Fibroblast of lung (primary cell): Measurements from ENCODE around the gene SPEF1.

Experiments
- CTCF ChIP-seq, 2 donors: IDR thresholded peaks in 1 of 2; conservative IDR thresholded peaks in 1 of 2; 1 replicate in 1 of 2; 2 replicates in 1 of 2; pipeline ENCODE4 v1.5.1; 2011 to 2012; ENCODE audit warnings: low read length in 2 of 2, control low read depth in 1 of 2, inconsistent platforms in 1 of 2, low read depth in 1 of 2, mild to moderate bottlenecking in 1 of 2
- EZH2 ChIP-seq: IDR thresholded peaks from 2 replicates; pipeline ENCODE4 v1.5.1; 2012; ENCODE audit warnings: low read length, control low read depth, mild to moderate bottlenecking; ENCODE audit errors: missing control alignments

DNA sequence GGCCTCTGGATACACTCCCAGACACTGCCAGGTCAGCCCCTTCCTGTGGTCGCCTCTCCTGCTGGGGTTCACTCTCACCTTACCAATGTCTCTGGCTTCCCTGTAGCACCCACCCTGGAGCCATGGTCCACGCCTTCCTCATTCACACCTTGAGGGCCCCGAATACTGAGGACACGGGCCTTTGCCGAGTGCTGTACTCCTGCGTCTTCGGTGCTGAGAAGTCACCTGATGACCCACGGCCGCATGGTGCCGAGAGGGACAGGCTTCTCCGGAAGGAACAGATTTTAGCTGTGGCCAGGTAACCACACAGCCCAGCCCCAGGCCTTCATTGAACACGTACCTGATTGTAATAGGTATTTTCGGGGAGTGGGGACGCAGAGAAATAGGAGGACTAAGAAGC, 40.7 kb upstream of the SPEF1 start:
- TF ChIP-seq CTCF (conservative IDR thresholded peaks at IDR 0.05 in 1 of 2, IDR thresholded peaks at IDR 0.05 in 1 of 2; ENCODE audit: low read depth in 1 of 2, low read length in 2 of 2) (no peak), EZH2 (no peak)
